GM12878 (cell line): Measurements from ENCODE around the gene ZNF333. TPM values are rescaled to one million over a fixed set of nuclear protein-coding genes. Genes with fewer than 3 reads are reported as not detected.
A peak's percentile ranks its signal among the peaks of the same experiment; 100 is the strongest.

ENCODE experiments used
- ATAC-seq: fragments of 200-7000 bp; cut with Tn5 transposase; 3 replicates; pipeline ENCODE4 v1.9.1; 2020; ENCODE audit warnings: mild to moderate bottlenecking, moderate library complexity
- BruUV-seq: library from RNA; stranded (reverse); fragments of 400-500 nt; replicated peaks from 2 replicates; lab custom pipeline; 2021; lab: Mats Ljungman, UMichigan
- CTCF ChIA-PET: fragments of 300-600 bp; sonication (Branson Sonifier 250); formaldehyde crosslinking; extraction: SDS; loops from one replicate; lab custom pipeline; 2021; ENCODE audit warnings: inconsistent platforms; lab: Yijun Ruan, JAX
- POLR2A ChIA-PET: fragments of 350-600 bp; formaldehyde crosslinking; extraction: SDS; loops from one replicate; lab custom pipeline; 2021; ENCODE audit warnings: inconsistent platforms; lab: Charles Lee
- RAD21 ChIA-PET: fragments of 300-600 bp; sonication (Branson Sonifier 250); formaldehyde crosslinking; loops from one replicate; lab custom pipeline; 2023; ENCODE audit warnings: antibody characterized with exemption; ENCODE audit not compliant: unreplicated experiment; lab: Charles Lee
- SMC1A ChIA-PET: fragments of 300-600 bp; sonication (Branson Sonifier 250); formaldehyde crosslinking; loops from one replicate; lab custom pipeline; 2023; ENCODE audit not compliant: unreplicated experiment, uncharacterized antibody; lab: Charles Lee
- DNase-seq: peaks from one replicate; pipeline ENCODE4 v3.0.0-alpha.2; 2011; ENCODE audit warnings: low read depth, low spot score
- FAIRE-seq: peaks from 3 replicates; lab custom pipeline; 2011; peaks lifted over from hg19 to GRCh38; lab: Jason Lieb, UNC
- H2AFZ ChIP-seq: 2 replicates; pipeline ENCODE4 v1.6.0; 2011; ENCODE audit warnings: low read depth, low read length, control low read depth; ENCODE audit not compliant: control insufficient read depth
- H3K27ac ChIP-seq: 2 replicates; pipeline ENCODE4 v1.5.1; 2011; ENCODE audit warnings: control low read depth; ENCODE audit not compliant: control insufficient read depth, insufficient read depth
- H3K27me3 ChIP-seq, 2 experiments: replicated peaks in 1 of 2; 2 replicates each; pipeline versions ENCODE4 v1.6.0 to v1.6.1; 2011; ENCODE audit warnings: low read length in 1 of 2; ENCODE audit not compliant: control insufficient read depth in 2 of 2, insufficient read depth in 2 of 2
- H3K36me3 ChIP-seq, 2 experiments: 2 replicates each; pipeline ENCODE4 v1.5.1; 2011; ENCODE audit warnings: low read length in 1 of 2; ENCODE audit not compliant: control insufficient read depth in 2 of 2, insufficient read depth in 2 of 2
- H3K4me1 ChIP-seq: 2 replicates; pipeline ENCODE4 v1.6.1; 2011; ENCODE audit warnings: mild to moderate bottlenecking, low read length, moderate library complexity, mixed read lengths; ENCODE audit not compliant: control insufficient read depth, insufficient read depth
- H3K4me2 ChIP-seq: 2 replicates; pipeline ENCODE4 v1.6.0; 2011; ENCODE audit warnings: control low read depth; ENCODE audit not compliant: control insufficient read depth, insufficient read depth
- H3K4me3 ChIP-seq: fragments of 200-600 bp; sonication (generic); 2 replicates; pipeline ENCODE4 v1.5.1; 2016
- H3K79me2 ChIP-seq: 2 replicates; pipeline ENCODE4 v1.6.0; 2011; ENCODE audit warnings: low read length; ENCODE audit not compliant: control insufficient read depth, insufficient read depth
- H3K9ac ChIP-seq: 2 replicates; pipeline ENCODE4 v1.8.0; 2011; ENCODE audit warnings: low read length, control low read depth, mixed read lengths; ENCODE audit not compliant: control insufficient read depth, insufficient read depth
- H3K9me3 ChIP-seq: replicated peaks from 3 replicates; pipeline ENCODE4 v1.5.1; 2011; ENCODE audit warnings: mild to moderate bottlenecking, low read length; ENCODE audit not compliant: control insufficient read depth, insufficient read depth
- H4K20me1 ChIP-seq: 2 replicates; pipeline ENCODE4 v1.6.0; 2011; ENCODE audit not compliant: control insufficient read depth, insufficient read depth
- BHLHE40 ChIP-seq, 2 experiments: fragments of 450-650 bp in 1 of 2; IDR thresholded peaks; 2 replicates each; pipeline ENCODE4 v1.6.1; 2011 to 2017; ENCODE audit warnings: low read depth in 2 of 2, borderline replicate concordance in 1 of 2, improper control_type of control experiment in 1 of 2, low read length in 1 of 2, mild to moderate bottlenecking in 1 of 2
- CBX5 ChIP-seq: sonication (generic); IDR thresholded peaks from 2 replicates; pipeline ENCODE4 v1.6.1; 2016; ENCODE audit warnings: low read depth, moderate library complexity, mild to moderate bottlenecking, inconsistent platforms
- RAD51 ChIP-seq: fragments of 450-650 bp; IDR thresholded peaks from 2 replicates; pipeline ENCODE4 v1.6.1; 2016; ENCODE audit warnings: moderate library complexity, mild to moderate bottlenecking, inconsistent platforms
- RFX5 ChIP-seq: IDR thresholded peaks from 2 replicates; pipeline ENCODE4 v1.6.1; 2011; ENCODE audit warnings: low read depth, low read length, improper control_type of control experiment
- SREBF1 ChIP-seq: IDR thresholded peaks from 2 replicates; pipeline ENCODE4 v1.6.1; 2012; ENCODE audit warnings: mild to moderate bottlenecking, low read length
- YY1 ChIP-seq: IDR thresholded peaks from 2 replicates; pipeline ENCODE4 v1.6.1; 2011; ENCODE audit warnings: low read depth, mild to moderate bottlenecking, low read length
- ZNF274 ChIP-seq: IDR thresholded peaks from one replicate; pipeline ENCODE4 v1.8.0; 2011; ENCODE audit not compliant: insufficient read length, insufficient read depth
- ZZZ3 ChIP-seq: IDR thresholded peaks from 2 replicates; pipeline ENCODE4 v1.6.1; 2011; ENCODE audit warnings: low read depth; ENCODE audit not compliant: control insufficient read depth, insufficient read length
- WGBS: methylation state at CpG from one replicate; pipeline ENCODE4 v1.1.6; 2016; ENCODE audit warnings: low lambda C conversion rate; ENCODE audit not compliant: insufficient replicate concordance, insufficient coverage; ENCODE audit errors: missing lambda C conversion rate; 5-methylcytosine and 5-hydroxymethylcytosine counted together
- in situ Hi-C: fragments of 300-500 bp; cut with MboI; formaldehyde crosslinking; loops from 9 replicates; pipeline ENCODE4 v1.14.3; 2018; ENCODE audit warnings: mixed read lengths
- intact Hi-C: fragments of 100-400 bp; cut with micrococcal nuclease; formaldehyde crosslinking; loops from one replicate; pipeline ENCODE4 v1.14.2; 2022; ENCODE audit not compliant: unreplicated experiment
- polyA plus RNA-seq, 11 experiments: library from polyadenylated mRNA; depleted of rRNA in 4 of 11; unstranded in 6 of 11; stranded (reverse) in 5 of 11; fragments of >200 nt; fragmentation: Nextera tagmentation in 4 of 11; fragmentation: Illumina TruSeq in 1 of 11; extraction: Ambion mirVana in 4 of 11; extraction: Trizol in 1 of 11; gene quantifications; 1 replicate in 1 of 11; 2 replicates in 10 of 11; pipeline versions ENCODE4 v1.2.1 to v1.2.3, GENCODE V29; 2011 to 2016; ENCODE audit warnings: inconsistent platforms in 2 of 11, missing spikeins in 2 of 11, low read depth in 1 of 11
- total RNA-seq, 4 experiments: library from RNA; depleted of rRNA in 3 of 4; stranded (reverse); fragments of >200 nt in 3 of 4; fragmentation: Illumina TruSeq in 1 of 4; extraction: Trizol in 1 of 4; gene quantifications; 2 replicates each; pipeline versions ENCODE4 v1.2.1 to v1.2.3, GENCODE V29; 2013 to 2021
- TF ChIP-seq, protein P1 (sequence below): fragments of 450-650 bp; IDR thresholded peaks from 2 replicates; pipeline ENCODE4 v1.6.1; 2018; ENCODE audit warnings: mild to moderate bottlenecking, low read depth, moderate library complexity; ENCODE audit not compliant: partially characterized antibody
- TF ChIP-seq, protein P2 (sequence below): fragments of 150-350 bp; IDR thresholded peaks from 2 replicates; pipeline ENCODE4 v1.6.1; 2014; ENCODE audit warnings: mild to moderate bottlenecking, low read depth, low read length
- TF ChIP-seq, protein P3 (sequence below): fragments of 450-650 bp; IDR thresholded peaks from 2 replicates; pipeline ENCODE4 v1.6.1; 2016; ENCODE audit warnings: mild to moderate bottlenecking

Gene ZNF333
- total and polyA plus RNA-seq, 10 of the 15 experiments (the other 5 are each of a cell fraction or from before 2014, with no cell fraction given), result 2.3 to 14.1 (median 5.7) TPM

DNA sequence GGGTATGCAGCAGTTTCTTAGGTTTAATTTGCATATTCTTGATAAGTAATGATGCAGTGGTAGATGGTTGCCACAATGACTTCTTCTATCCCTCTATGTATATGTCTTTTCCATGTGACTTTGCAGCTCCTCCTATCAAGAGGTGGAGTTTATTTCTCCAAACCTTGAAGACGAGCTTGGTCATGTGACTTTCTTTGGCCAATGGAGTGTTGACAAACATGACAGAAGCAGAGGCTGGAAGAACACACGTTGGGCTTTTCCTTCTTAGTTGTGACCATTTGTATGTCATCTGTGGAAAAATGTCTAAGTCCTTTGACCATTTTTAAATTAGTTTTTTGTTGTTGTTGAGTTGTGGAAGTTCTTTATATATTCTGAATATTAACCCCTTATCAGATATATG, 32.3 kb downstream of the ZNF333 start (continued):
- TF ChIP-seq, protein P1, sequence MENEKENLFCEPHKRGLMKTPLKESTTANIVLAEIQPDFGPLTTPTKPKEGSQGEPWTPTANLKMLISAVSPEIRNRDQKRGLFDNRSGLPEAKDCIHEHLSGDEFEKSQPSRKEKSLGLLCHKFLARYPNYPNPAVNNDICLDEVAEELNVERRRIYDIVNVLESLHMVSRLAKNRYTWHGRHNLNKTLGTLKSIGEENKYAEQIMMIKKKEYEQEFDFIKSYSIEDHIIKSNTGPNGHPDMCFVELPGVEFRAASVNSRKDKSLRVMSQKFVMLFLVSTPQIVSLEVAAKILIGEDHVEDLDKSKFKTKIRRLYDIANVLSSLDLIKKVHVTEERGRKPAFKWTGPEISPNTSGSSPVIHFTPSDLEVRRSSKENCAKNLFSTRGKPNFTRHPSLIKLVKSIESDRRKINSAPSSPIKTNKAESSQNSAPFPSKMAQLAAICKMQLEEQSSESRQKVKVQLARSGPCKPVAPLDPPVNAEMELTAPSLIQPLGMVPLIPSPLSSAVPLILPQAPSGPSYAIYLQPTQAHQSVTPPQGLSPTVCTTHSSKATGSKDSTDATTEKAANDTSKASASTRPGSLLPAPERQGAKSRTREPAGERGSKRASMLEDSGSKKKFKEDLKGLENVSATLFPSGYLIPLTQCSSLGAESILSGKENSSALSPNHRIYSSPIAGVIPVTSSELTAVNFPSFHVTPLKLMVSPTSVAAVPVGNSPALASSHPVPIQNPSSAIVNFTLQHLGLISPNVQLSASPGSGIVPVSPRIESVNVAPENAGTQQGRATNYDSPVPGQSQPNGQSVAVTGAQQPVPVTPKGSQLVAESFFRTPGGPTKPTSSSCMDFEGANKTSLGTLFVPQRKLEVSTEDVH, result no peak
- TF ChIP-seq SREBF1 (no peak), RAD51 (no peak), ZNF274 (no peak), ZZZ3 (no peak), BHLHE40 (IDR thresholded peaks at IDR 0.05; ENCODE audit: borderline replicate concordance in 1 of 2, low read depth in 2 of 2, low read length in 1 of 2) (no peak)
- TF ChIP-seq, protein P2, sequence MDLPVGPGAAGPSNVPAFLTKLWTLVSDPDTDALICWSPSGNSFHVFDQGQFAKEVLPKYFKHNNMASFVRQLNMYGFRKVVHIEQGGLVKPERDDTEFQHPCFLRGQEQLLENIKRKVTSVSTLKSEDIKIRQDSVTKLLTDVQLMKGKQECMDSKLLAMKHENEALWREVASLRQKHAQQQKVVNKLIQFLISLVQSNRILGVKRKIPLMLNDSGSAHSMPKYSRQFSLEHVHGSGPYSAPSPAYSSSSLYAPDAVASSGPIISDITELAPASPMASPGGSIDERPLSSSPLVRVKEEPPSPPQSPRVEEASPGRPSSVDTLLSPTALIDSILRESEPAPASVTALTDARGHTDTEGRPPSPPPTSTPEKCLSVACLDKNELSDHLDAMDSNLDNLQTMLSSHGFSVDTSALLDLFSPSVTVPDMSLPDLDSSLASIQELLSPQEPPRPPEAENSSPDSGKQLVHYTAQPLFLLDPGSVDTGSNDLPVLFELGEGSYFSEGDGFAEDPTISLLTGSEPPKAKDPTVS, result no peak

DNA sequence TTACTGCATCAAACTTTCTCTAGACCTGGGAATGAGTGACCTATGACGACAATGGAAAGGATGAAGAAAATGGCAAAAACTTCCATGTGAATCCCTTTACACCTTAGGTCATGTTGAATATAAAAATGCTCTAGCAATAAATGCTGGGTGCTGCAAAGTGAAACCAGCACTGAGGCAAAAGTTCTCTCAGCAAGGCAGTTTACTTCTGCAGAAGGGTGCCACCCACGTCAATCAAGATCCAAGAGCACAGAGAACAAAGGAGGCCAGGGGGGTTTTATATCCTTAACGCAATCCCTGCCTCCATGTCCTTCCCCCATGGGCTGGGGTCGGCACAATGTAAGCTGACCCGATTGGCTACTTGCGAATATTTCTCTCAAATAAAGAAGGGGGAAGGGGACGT, 38.7 kb downstream of the ZNF333 start:
- H3K4me2 ChIP-seq, result no peak overlapping the region
- H3K79me2 ChIP-seq, result no peaks in the 10 kb centered on the region
- DNase-seq, result no peak
- RAD21 ChIA-PET, result no interaction called here
- CTCF ChIA-PET, result interaction anchor here (1.3 kb wide), 1 partner anchor 172 kb away, joined by 4 read pairs; no protein-coding TSS in a partner anchor
- BruUV-seq, result no TSS peak
- no peak for ATAC-seq
- FAIRE-seq, result no peak
- H3K4me1 ChIP-seq, result no peaks in the 10 kb centered on the region
- in situ Hi-C loops (no loop called here), intact Hi-C loops (no loop called here)
- no peak overlapping the region for H3K27ac ChIP-seq
- TF ChIP-seq, protein P3, sequence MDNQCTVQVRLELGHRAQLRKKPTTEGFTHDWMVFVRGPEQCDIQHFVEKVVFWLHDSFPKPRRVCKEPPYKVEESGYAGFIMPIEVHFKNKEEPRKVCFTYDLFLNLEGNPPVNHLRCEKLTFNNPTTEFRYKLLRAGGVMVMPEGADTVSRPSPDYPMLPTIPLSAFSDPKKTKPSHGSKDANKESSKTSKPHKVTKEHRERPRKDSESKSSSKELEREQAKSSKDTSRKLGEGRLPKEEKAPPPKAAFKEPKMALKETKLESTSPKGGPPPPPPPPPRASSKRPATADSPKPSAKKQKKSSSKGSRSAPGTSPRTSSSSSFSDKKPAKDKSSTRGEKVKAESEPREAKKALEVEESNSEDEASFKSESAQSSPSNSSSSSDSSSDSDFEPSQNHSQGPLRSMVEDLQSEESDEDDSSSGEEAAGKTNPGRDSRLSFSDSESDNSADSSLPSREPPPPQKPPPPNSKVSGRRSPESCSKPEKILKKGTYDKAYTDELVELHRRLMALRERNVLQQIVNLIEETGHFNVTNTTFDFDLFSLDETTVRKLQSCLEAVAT, result no peak
- TF ChIP-seq YY1 (no peak), CBX5 (peak; percentile 72; the same call in 1 of the 2 replicates), RFX5 (no peak)
- TF ChIP-seq, all 136 proteins: peak for 1
- H4K20me1 ChIP-seq, result no peaks in the 10 kb centered on the region
- 57% methylated on average over 7 of the region's 7 CpGs for WGBS
- no peaks in the 10 kb centered on the region for H3K36me3 ChIP-seq
- H3K9me3 ChIP-seq, result no peaks in the 10 kb centered on the region; the same call in 2 of the 3 replicates
- SMC1A ChIA-PET, result no interaction called here
- no peak overlapping the region for H3K4me3 ChIP-seq
- no peaks in the 10 kb centered on the region for H3K27me3 ChIP-seq
- POLR2A ChIA-PET, result no interaction called here
- H2AFZ ChIP-seq, result no peak overlapping the region
- no peak overlapping the region for H3K9ac ChIP-seq
